Measurements from ENCODE around the gene HMCN1.
"Not testable (repeated sequence)": the region's sequence is repeated elsewhere in the genome, so short reads cannot be mapped to it uniquely, and the experiment has no call there.

Gene HMCN1

GRCh38 chr1:186102547-186103148 is 368.5 kb downstream of the HMCN1 start:
- no peak for DNase-seq

GRCh38 chr1:186104459-186104858 is 370.3 kb downstream of the HMCN1 start:
- no peak for DNase-seq

- no peak for DNase-seq
These were observed 378.1 kb downstream of the HMCN1 start for GRCh38 chr1:186112280-186112679.

GRCh38 chr1:186113461-186113860 is 379.3 kb downstream of the HMCN1 start:
- no peak for DNase-seq

- no peak for DNase-seq
These were observed 384.5 kb downstream of the HMCN1 start for GRCh38 chr1:186118724-186119123.

- no peak for DNase-seq
These were observed 388.6 kb downstream of the HMCN1 start for GRCh38 chr1:186122837-186123236.

- no peak for DNase-seq
These were observed 390.8 kb downstream of the HMCN1 start for GRCh38 chr1:186125035-186125434.

- DNase-seq = no peak
These were observed 391.3 kb downstream of the HMCN1 start for GRCh38 chr1:186125511-186125910.

- no peak for DNase-seq
These were observed 395.6 kb downstream of the HMCN1 start for GRCh38 chr1:186129758-186130157.

GRCh38 chr1:186139115-186139514 is 404.9 kb downstream of the HMCN1 start:
- no peak for DNase-seq

GRCh38 chr1:186139701-186140100 is 405.5 kb downstream of the HMCN1 start:
- DNase-seq = no peak

- no peak for DNase-seq
These were observed 408.0 kb downstream of the HMCN1 start for GRCh38 chr1:186142159-186142558.

- no peak for DNase-seq
These were observed 408.7 kb downstream of the HMCN1 start for GRCh38 chr1:186142916-186143315.

GRCh38 chr1:186143481-186143880 is 409.3 kb downstream of the HMCN1 start:
- no peak for DNase-seq

- no peak for DNase-seq
These were observed 410.3 kb downstream of the HMCN1 start for GRCh38 chr1:186144505-186144904.

GRCh38 chr1:186146974-186147373 is 412.8 kb downstream of the HMCN1 start:
- no peak for DNase-seq

GRCh38 chr1:186149591-186149990 is 415.4 kb downstream of the HMCN1 start:
- no peak for DNase-seq

GRCh38 chr1:186152227-186152619 is 418.0 kb downstream of the HMCN1 start:
- no peak for DNase-seq

GRCh38 chr1:186152620-186153239 is 418.5 kb downstream of the HMCN1 start:
- DNase-seq = no peak

- no peak for DNase-seq
These were observed 420.5 kb downstream of the HMCN1 start for GRCh38 chr1:186154651-186155050.

- DNase-seq = no peak
These were observed 421.4 kb downstream of the HMCN1 start for GRCh38 chr1:186155594-186155993.

GRCh38 chr1:186162895-186163294 is 428.7 kb downstream of the HMCN1 start:
- not testable (repeated sequence) for DNase-seq

GRCh38 chr1:186164773-186165172 is 430.6 kb downstream of the HMCN1 start:
- DNase-seq = no peak

GRCh38 chr1:186165303-186165702 is 431.1 kb downstream of the HMCN1 start:
- no peak for DNase-seq

GRCh38 chr1:186167096-186167668 is 433.0 kb downstream of the HMCN1 start:
- DNase-seq = no peak
